ENCODE measurements around the gene IQGAP1.
"Not testable (repeated sequence)": the region's sequence is repeated elsewhere in the genome, so short reads cannot be mapped to it uniquely, and the experiment has no call there.

- TF ChIP-seq CTCF, POLR2A, POLR2AphosphoS5, EP300 (IDR thresholded peaks at IDR 0.05): not testable (repeated sequence)
Measured at GRCh38 chr15:90347431-90348065, 40.5 kb upstream of the IQGAP1 start.

All from suprapubic skin (tissue), 4 donors.